Neural cell (in vitro differentiated cells): ENCODE data around the gene NPAS3. TPM values are rescaled to one million over a fixed set of nuclear protein-coding genes. Genes with fewer than 3 reads are reported as not detected.

ENCODE experiments used
- H2AFZ ChIP-seq: fragments of 200-600, 300-800 bp; sonication (generic), shearing (Covaris generic); 2 replicates; pipeline ENCODE4 v1.6.0; 2014; ENCODE audit warnings: low read depth, mild to moderate bottlenecking, antibody characterized with exemption, low read length, moderate library complexity
- H3F3A ChIP-seq: fragments of 200-600 bp; shearing (Covaris generic); 2 replicates; pipeline ENCODE4 v1.6.1; 2016; ENCODE audit warnings: mild to moderate bottlenecking, moderate library complexity, mixed read lengths, antibody characterized with exemption, low read length; ENCODE audit not compliant: insufficient read depth, poor library complexity, severe bottlenecking
- H3K27ac ChIP-seq: fragments of 200-600, 300-800 bp; sonication (generic), shearing (Covaris generic); 2 replicates; pipeline ENCODE4 v1.5.1; 2014; ENCODE audit warnings: mild to moderate bottlenecking, low read length, moderate library complexity
- H3K27me3 ChIP-seq: fragments of 300-800, 200-600 bp; sonication (generic), shearing (Covaris generic); 2 replicates; pipeline ENCODE4 v1.6.0; 2014; ENCODE audit warnings: mild to moderate bottlenecking, low read depth, low read length, moderate library complexity; ENCODE audit not compliant: insufficient read depth
- H3K36me3 ChIP-seq: fragments of 300-800, 200-600 bp; sonication (generic), shearing (Covaris generic); 2 replicates; pipeline ENCODE4 v1.5.1; 2014; ENCODE audit warnings: mild to moderate bottlenecking, antibody characterized with exemption, low read length, moderate library complexity; ENCODE audit not compliant: insufficient read depth
- H3K4me2 ChIP-seq: fragments of 300-800, 200-600 bp; sonication (generic), shearing (Covaris generic); 2 replicates; pipeline ENCODE4 v1.6.0; 2014; ENCODE audit warnings: mild to moderate bottlenecking, low read length
- H3K4me3 ChIP-seq: fragments of 300-800, 200-600 bp; sonication (generic), shearing (Covaris generic); 2 replicates; pipeline ENCODE4 v1.5.1; 2014; ENCODE audit warnings: mild to moderate bottlenecking, low read length, moderate library complexity
- H3K79me2 ChIP-seq: fragments of 200-600 bp; shearing (Covaris generic); replicated peaks from 2 replicates; pipeline ENCODE4 v1.6.0; 2014; ENCODE audit warnings: mild to moderate bottlenecking, low read length, moderate library complexity; ENCODE audit not compliant: insufficient read depth
- H3K9ac ChIP-seq: fragments of 300-800, 200-600 bp; sonication (generic), shearing (Covaris generic); 2 replicates; pipeline ENCODE4 v1.6.1; 2016; ENCODE audit warnings: mild to moderate bottlenecking, low read length, mixed read lengths
- H3K9me2 ChIP-seq: fragments of 200-600 bp; shearing (Covaris generic); 2 replicates; pipeline ENCODE4 v1.6.1; 2016; ENCODE audit warnings: mild to moderate bottlenecking, low read length, mixed read lengths; ENCODE audit not compliant: insufficient read depth
- H3K9me3 ChIP-seq: fragments of 200-600, 300-800 bp; sonication (generic), shearing (Covaris generic); 2 replicates; pipeline ENCODE4 v1.6.1; 2016; ENCODE audit warnings: mild to moderate bottlenecking, mixed run types, low read length, moderate library complexity, mixed read lengths
- H4K20me1 ChIP-seq: fragments of 200-600 bp; shearing (Covaris generic); 2 replicates; pipeline ENCODE4 v1.6.1; 2016; ENCODE audit warnings: mild to moderate bottlenecking, mixed run types; ENCODE audit not compliant: insufficient read depth
- EP300 ChIP-seq: fragments of 450-650 bp; conservative IDR thresholded peaks from 2 replicates; pipeline ENCODE4 v1.6.1; 2014; ENCODE audit warnings: antibody characterized with exemption, mild to moderate bottlenecking, moderate library complexity; ENCODE audit not compliant: poor library complexity, severe bottlenecking
- EZH2 ChIP-seq: fragments of 200-600, 300-800 bp; shearing (Covaris generic), sonication (generic); IDR thresholded peaks from 2 replicates; pipeline ENCODE4 v1.6.1; 2014; ENCODE audit warnings: antibody characterized with exemption, low read length, borderline replicate concordance, mild to moderate bottlenecking; ENCODE audit not compliant: insufficient read depth, poor library complexity, severe bottlenecking
- MXI1 ChIP-seq: fragments of 450-650 bp; conservative IDR thresholded peaks from 2 replicates; pipeline ENCODE4 v1.6.1; 2014; ENCODE audit warnings: antibody characterized with exemption, mild to moderate bottlenecking; ENCODE audit not compliant: poor library complexity, severe bottlenecking
- POLR2AphosphoS5 ChIP-seq: IDR thresholded peaks from 2 replicates; pipeline ENCODE4 v1.6.1; 2012
- RAD21 ChIP-seq: fragments of 450-650 bp; conservative IDR thresholded peaks from 2 replicates; pipeline ENCODE4 v1.6.1; 2014; ENCODE audit warnings: antibody characterized with exemption, mild to moderate bottlenecking, moderate library complexity
- REST ChIP-seq: IDR thresholded peaks from 2 replicates; pipeline ENCODE4 v1.6.1; 2012; ENCODE audit warnings: borderline replicate concordance
- SMC3 ChIP-seq: fragments of 450-650 bp; conservative IDR thresholded peaks from 2 replicates; pipeline ENCODE4 v1.6.1; 2014; ENCODE audit warnings: antibody characterized with exemption, mild to moderate bottlenecking, moderate library complexity; ENCODE audit not compliant: poor library complexity
- polyA plus RNA-seq: library from polyadenylated mRNA; depleted of rRNA; stranded (reverse); fragments of >200 nt; gene quantifications from 2 replicates; pipeline ENCODE4 v1.2.3, GENCODE V29; 2014
- TF ChIP-seq, protein P1 (sequence below): fragments of 450-650 bp; IDR thresholded peaks from 2 replicates; pipeline ENCODE4 v1.5.1; 2014; ENCODE audit warnings: antibody characterized with exemption, mild to moderate bottlenecking, moderate library complexity; ENCODE audit not compliant: poor library complexity, severe bottlenecking

NPAS3 gene
- polyA plus RNA-seq, 1 donor from 2014 or later: 1.3 TPM

DNA sequence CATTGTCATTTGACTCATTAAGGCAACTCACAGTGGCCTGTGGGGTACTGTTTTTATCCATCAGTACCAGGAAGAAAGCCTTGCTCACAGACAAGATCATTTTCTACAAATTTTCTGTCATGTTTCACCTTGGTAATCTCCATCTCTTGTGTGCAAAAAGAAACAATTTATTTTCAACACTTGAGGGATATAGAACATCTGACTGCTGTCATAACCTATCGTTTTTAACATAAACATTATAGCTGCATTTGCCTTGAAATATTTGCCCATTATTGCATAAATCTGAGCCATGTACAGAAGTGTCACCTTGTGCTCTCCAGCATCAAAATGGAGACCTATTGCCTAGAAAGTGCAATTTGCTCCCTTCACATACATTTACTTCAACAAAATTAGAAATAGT lies 300.8 kb downstream of the NPAS3 start:
- Histone ChIP-seq H3K9me3 (no peaks in the 10 kb centered on the region), H3F3A (peaks cover 3% of the 10 kb centered on the region), H4K20me1 (no peaks in the 10 kb centered on the region), H3K27ac (no peak overlapping the region), H3K36me3 (no peaks in the 10 kb centered on the region), H3K9me2 (no peaks in the 10 kb centered on the region), H3K27me3 (no peaks in the 10 kb centered on the region), H2AFZ (no peak overlapping the region), H3K79me2 (no peaks in the 10 kb centered on the region), H3K4me2 (no peak overlapping the region), H3K9ac (no peak overlapping the region), H3K4me3 (no peak overlapping the region)
- peak; percentile 53 for TF ChIP-seq POLR2AphosphoS5
- peak; percentile 55 for TF ChIP-seq EP300
- TF ChIP-seq SMC3: no peak
- no peak for TF ChIP-seq MXI1

- Histone ChIP-seq H4K20me1 (no peaks in the 10 kb centered on the region), H3K4me3 (no peak overlapping the region), H3K36me3 (no peaks in the 10 kb centered on the region), H3K27me3 (no peaks in the 10 kb centered on the region), H3F3A (peaks cover 3% of the 10 kb centered on the region), H3K27ac (no peak overlapping the region), H2AFZ (no peak overlapping the region), H3K4me2 (no peak overlapping the region), H3K9me2 (no peaks in the 10 kb centered on the region), H3K9ac (no peak overlapping the region), H3K9me3 (no peaks in the 10 kb centered on the region), H3K79me2 (no peaks in the 10 kb centered on the region)
- TF ChIP-seq MXI1 (no peak), RAD21 (no peak), SMC3 (no peak), EP300 (no peak), POLR2AphosphoS5 (no peak), REST (no peak)
Measured at GRCh38 chr14:33240466-33240865, 301.8 kb downstream of the NPAS3 start.

DNA sequence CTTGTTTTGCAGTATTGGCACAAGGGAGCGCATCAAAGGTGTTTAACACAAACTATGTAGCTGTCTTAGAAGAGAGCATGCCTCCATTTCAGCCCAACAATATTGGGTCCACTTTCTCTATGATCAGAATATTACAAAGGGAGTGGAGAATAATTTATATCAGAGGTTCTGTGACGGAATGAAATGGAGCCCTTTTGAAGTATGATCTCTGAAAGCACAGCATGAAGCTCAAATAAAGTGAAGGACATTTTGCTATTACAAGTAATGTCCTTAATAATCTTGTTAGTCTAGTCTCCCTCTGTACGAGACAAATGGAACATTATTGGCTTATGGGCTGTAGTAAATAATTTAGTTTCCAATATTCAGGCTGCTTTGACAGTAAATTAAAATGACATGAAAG lies 302.7 kb downstream of the NPAS3 start:
- no peak overlapping the region for H3K4me3 ChIP-seq
- H3K9me2 ChIP-seq: no peaks in the 10 kb centered on the region
- H3K27me3 ChIP-seq: no peaks in the 10 kb centered on the region
- H4K20me1 ChIP-seq: no peaks in the 10 kb centered on the region
- H3K4me2 ChIP-seq: no peak overlapping the region
- no peaks in the 10 kb centered on the region for H3K9me3 ChIP-seq
- H3K79me2 ChIP-seq: no peaks in the 10 kb centered on the region
- H3F3A ChIP-seq: peaks cover 3% of the 10 kb centered on the region
- H2AFZ ChIP-seq: no peak overlapping the region
- H3K36me3 ChIP-seq: no peaks in the 10 kb centered on the region
- H3K9ac ChIP-seq: no peak overlapping the region
- no peak for TF ChIP-seq EZH2
- TF ChIP-seq, protein P1, sequence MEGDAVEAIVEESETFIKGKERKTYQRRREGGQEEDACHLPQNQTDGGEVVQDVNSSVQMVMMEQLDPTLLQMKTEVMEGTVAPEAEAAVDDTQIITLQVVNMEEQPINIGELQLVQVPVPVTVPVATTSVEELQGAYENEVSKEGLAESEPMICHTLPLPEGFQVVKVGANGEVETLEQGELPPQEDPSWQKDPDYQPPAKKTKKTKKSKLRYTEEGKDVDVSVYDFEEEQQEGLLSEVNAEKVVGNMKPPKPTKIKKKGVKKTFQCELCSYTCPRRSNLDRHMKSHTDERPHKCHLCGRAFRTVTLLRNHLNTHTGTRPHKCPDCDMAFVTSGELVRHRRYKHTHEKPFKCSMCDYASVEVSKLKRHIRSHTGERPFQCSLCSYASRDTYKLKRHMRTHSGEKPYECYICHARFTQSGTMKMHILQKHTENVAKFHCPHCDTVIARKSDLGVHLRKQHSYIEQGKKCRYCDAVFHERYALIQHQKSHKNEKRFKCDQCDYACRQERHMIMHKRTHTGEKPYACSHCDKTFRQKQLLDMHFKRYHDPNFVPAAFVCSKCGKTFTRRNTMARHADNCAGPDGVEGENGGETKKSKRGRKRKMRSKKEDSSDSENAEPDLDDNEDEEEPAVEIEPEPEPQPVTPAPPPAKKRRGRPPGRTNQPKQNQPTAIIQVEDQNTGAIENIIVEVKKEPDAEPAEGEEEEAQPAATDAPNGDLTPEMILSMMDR: no peak
- no peak for TF ChIP-seq REST
- H3K27ac ChIP-seq: no peak overlapping the region
